HepG2 (cell line): ENCODE measurements around the gene CD300LF.

Source experiments
- EP300 ChIP-seq, 3 experiments: sonication (generic) in 1 of 3; formaldehyde crosslinking in 1 of 3; IDR thresholded peaks; 2 replicates each; pipeline versions ENCODE4 v1.5.1 to v1.6.1; 2011 to 2020; ENCODE audit warnings: low read depth in 2 of 3, low read length in 2 of 3, borderline replicate concordance in 1 of 3, improper control_type of control experiment in 1 of 3, mild to moderate bottlenecking in 1 of 3, missing genetic modification reagents in 1 of 3, moderate library complexity in 1 of 3
- EZH2 ChIP-seq: conservative IDR thresholded peaks from 2 replicates; pipeline ENCODE4 v1.6.1; 2012; ENCODE audit warnings: mild to moderate bottlenecking, low read depth, low read length, moderate library complexity
- TCF12 ChIP-seq, 2 experiments: fragments of 450-650 bp in 1 of 2; sonication (generic) in 1 of 2; formaldehyde crosslinking in 1 of 2; IDR thresholded peaks; 2 replicates each; pipeline versions ENCODE4 v1.6.1 to v1.8.0; 2017 to 2022; ENCODE audit warnings: antibody characterized with exemption in 1 of 2, mild to moderate bottlenecking in 1 of 2, missing genetic modification reagents in 1 of 2, moderate library complexity in 1 of 2
- ZNF10 ChIP-seq: sonication (generic); formaldehyde crosslinking; IDR thresholded peaks from 2 replicates; pipeline ENCODE4 v1.4.0; 2020; ENCODE audit warnings: mild to moderate bottlenecking, low read depth, missing genetic modification reagents, borderline replicate concordance

GRCh38 chr17:74740173-74740572 is 27.4 kb upstream of the CD300LF start:
- TF ChIP-seq EZH2 = no peak
- no peak for TF ChIP-seq EP300 (IDR thresholded peaks at IDR 0.05; ENCODE audit: low read depth in 2 of 2, low read length in 2 of 2)
- no peak for TF ChIP-seq EP300 (CRISPR knock-in tag; IDR thresholded peaks at IDR 0.05; ENCODE audit: borderline replicate concordance)
- no peak for TF ChIP-seq ZNF10 (CRISPR knock-in tag)
- no peak for TF ChIP-seq TCF12 (IDR thresholded peaks at IDR 0.05)
- TF ChIP-seq TCF12 (CRISPR knock-in tag; IDR thresholded peaks at IDR 0.05) = no peak
